PC-9 (cell line): ENCODE data around the gene ALKAL2. TPM values are rescaled to one million over a fixed set of nuclear protein-coding genes. Genes with fewer than 3 reads are reported as not detected.

Experiments
- BruUV-seq: library from RNA; stranded (reverse); fragments of 400-500 nt; replicated peaks from 2 replicates; lab custom pipeline; 2021; lab: Mats Ljungman, UMichigan
- CTCF ChIA-PET: fragments of 300-600 bp; sonication (Branson Sonifier 250); formaldehyde crosslinking; loops from one replicate; lab custom pipeline; 2022; ENCODE audit warnings: antibody characterized with exemption; lab: Charles Lee
- POLR2A ChIA-PET: fragments of 300-600 bp; sonication (Branson Sonifier 250); formaldehyde crosslinking; loops from one replicate; lab custom pipeline; 2022; ENCODE audit warnings: antibody characterized with exemption; ENCODE audit not compliant: unreplicated experiment; lab: Charles Lee
- DNase-seq, 2 experiments: peaks; one replicate each; pipeline versions ENCODE4 v3.0.0 to v3.0.0-alpha.2; 2015 to 2022; ENCODE audit warnings: mixed read lengths in 1 of 2
- H2AFZ ChIP-seq: fragments of 200-600 bp; sonication (generic); 2 replicates; pipeline ENCODE4 v1.8.1; 2017; ENCODE audit warnings: antibody characterized with exemption
- H3F3A ChIP-seq: fragments of 200-600 bp; sonication (generic); 2 replicates; pipeline ENCODE4 v1.8.1; 2017; ENCODE audit warnings: antibody characterized with exemption, mild to moderate bottlenecking, low read depth; ENCODE audit not compliant: insufficient read depth
- H3K27ac ChIP-seq: fragments of 200-600 bp; sonication (generic); 2 replicates; pipeline ENCODE4 v1.6.1; 2016; ENCODE audit warnings: mixed run types
- H3K27me3 ChIP-seq: fragments of 200-600 bp; sonication (generic); 2 replicates; pipeline ENCODE4 v1.6.1; 2016; ENCODE audit warnings: low read depth, mixed run types; ENCODE audit not compliant: insufficient read depth
- H3K36me3 ChIP-seq: fragments of 200-600 bp; sonication (generic); 2 replicates; pipeline ENCODE4 v1.6.1; 2016; ENCODE audit warnings: low read depth, mixed run types
- H3K4me1 ChIP-seq: fragments of 200-600 bp; sonication (generic); replicated peaks from 2 replicates; pipeline ENCODE4 v1.6.1; 2016; ENCODE audit warnings: mixed run types; ENCODE audit not compliant: insufficient read depth
- H3K4me2 ChIP-seq: fragments of 200-600 bp; sonication (generic); 2 replicates; pipeline ENCODE4 v1.6.1; 2017; ENCODE audit warnings: mixed run types
- H3K4me3 ChIP-seq: fragments of 200-600 bp; sonication (generic); 2 replicates; pipeline ENCODE4 v1.6.1; 2016; ENCODE audit warnings: mixed run types
- H3K79me2 ChIP-seq: fragments of 200-600 bp; sonication (generic); 2 replicates; pipeline ENCODE4 v1.6.1; 2017; ENCODE audit warnings: low read depth, mixed run types
- H3K9me2 ChIP-seq: fragments of 200-600 bp; sonication (generic); 2 replicates; pipeline ENCODE4 v1.8.1; 2017; ENCODE audit warnings: mild to moderate bottlenecking; ENCODE audit not compliant: insufficient read depth
- H3K9me3 ChIP-seq: fragments of 200-600 bp; sonication (generic); 2 replicates; pipeline ENCODE4 v1.8.1; 2016; ENCODE audit warnings: low read depth; ENCODE audit not compliant: insufficient read depth
- H4K20me1 ChIP-seq: fragments of 200-600 bp; sonication (generic); 2 replicates; pipeline ENCODE4 v1.8.1; 2017; ENCODE audit not compliant: insufficient read depth
- EZH2 ChIP-seq: fragments of 200-600 bp; sonication (generic); IDR thresholded peaks from 2 replicates; pipeline ENCODE4 v1.8.0; 2017; ENCODE audit warnings: antibody characterized with exemption, low read depth
- intact Hi-C: fragments of 100-400 bp; cut with micrococcal nuclease; formaldehyde crosslinking; loops from one replicate; pipeline ENCODE4 v1.10.0; 2022; ENCODE audit not compliant: unreplicated experiment
- total RNA-seq: library from RNA; stranded (reverse); gene quantifications from 2 replicates; pipeline ENCODE4 v1.2.3, GENCODE V29; 2021
- TF ChIP-seq, protein P1 (sequence below): fragments of 200-600 bp; sonication (generic); conservative IDR thresholded peaks from 2 replicates; pipeline ENCODE4 v1.6.1; 2017; ENCODE audit warnings: mixed run types, antibody characterized with exemption, mild to moderate bottlenecking, moderate library complexity

ALKAL2 gene
- total RNA-seq, 1 experiment from 2014 or later: not detected

GRCh38 chr2:236993-237539, 50.8 kb downstream of the ALKAL2 start:
- Histone ChIP-seq H3K4me3 (no peak overlapping the region), H3K36me3 (peaks cover 27% of the 10 kb centered on the region), H3K79me2 (no peaks in the 10 kb centered on the region), H3K4me1 (no peaks in the 10 kb centered on the region), H2AFZ (no peak overlapping the region), H3K27me3 (no peaks in the 10 kb centered on the region), H3K4me2 (no peak overlapping the region), H3K9me2 (no peaks in the 10 kb centered on the region), H3F3A (no peaks in the 10 kb centered on the region), H3K9me3 (peaks cover 3% of the 10 kb centered on the region; the same call in 1 of the 2 replicates), H3K27ac (no peak overlapping the region), H4K20me1 (no peaks in the 10 kb centered on the region; the same call in 1 of the 2 replicates)
- ChIA-PET CTCF (no interaction called here), POLR2A (no interaction called here)
- no TSS peak for BruUV-seq
- TF ChIP-seq, protein P1, sequence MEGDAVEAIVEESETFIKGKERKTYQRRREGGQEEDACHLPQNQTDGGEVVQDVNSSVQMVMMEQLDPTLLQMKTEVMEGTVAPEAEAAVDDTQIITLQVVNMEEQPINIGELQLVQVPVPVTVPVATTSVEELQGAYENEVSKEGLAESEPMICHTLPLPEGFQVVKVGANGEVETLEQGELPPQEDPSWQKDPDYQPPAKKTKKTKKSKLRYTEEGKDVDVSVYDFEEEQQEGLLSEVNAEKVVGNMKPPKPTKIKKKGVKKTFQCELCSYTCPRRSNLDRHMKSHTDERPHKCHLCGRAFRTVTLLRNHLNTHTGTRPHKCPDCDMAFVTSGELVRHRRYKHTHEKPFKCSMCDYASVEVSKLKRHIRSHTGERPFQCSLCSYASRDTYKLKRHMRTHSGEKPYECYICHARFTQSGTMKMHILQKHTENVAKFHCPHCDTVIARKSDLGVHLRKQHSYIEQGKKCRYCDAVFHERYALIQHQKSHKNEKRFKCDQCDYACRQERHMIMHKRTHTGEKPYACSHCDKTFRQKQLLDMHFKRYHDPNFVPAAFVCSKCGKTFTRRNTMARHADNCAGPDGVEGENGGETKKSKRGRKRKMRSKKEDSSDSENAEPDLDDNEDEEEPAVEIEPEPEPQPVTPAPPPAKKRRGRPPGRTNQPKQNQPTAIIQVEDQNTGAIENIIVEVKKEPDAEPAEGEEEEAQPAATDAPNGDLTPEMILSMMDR: no peak
- no peak for TF ChIP-seq EZH2
- intact Hi-C loops: no loop called here
- DNase-seq: no peak

- ChIA-PET CTCF (no interaction called here), POLR2A (interaction anchor here (0.6 kb wide), 1 partner anchor 18 kb away, joined by 3 read pairs; no protein-coding TSS in a partner anchor)
- no peak for DNase-seq
- no peaks in the 10 kb centered on the region for H3K4me1 ChIP-seq
- H3K79me2 ChIP-seq: no peaks in the 10 kb centered on the region
- BruUV-seq: no TSS peak
- H3K27me3 ChIP-seq: no peaks in the 10 kb centered on the region
- H4K20me1 ChIP-seq: no peaks in the 10 kb centered on the region
- peaks cover 3% of the 10 kb centered on the region; the same call in 1 of the 2 replicates for H3K9me3 ChIP-seq
- no peaks in the 10 kb centered on the region for H3K9me2 ChIP-seq
- TF ChIP-seq, protein P1: no peak
- no peak overlapping the region for H3K4me2 ChIP-seq
- peaks cover 22% of the 10 kb centered on the region for H3K36me3 ChIP-seq
- H3F3A ChIP-seq: no peaks in the 10 kb centered on the region
- H3K4me3 ChIP-seq: no peak overlapping the region
- intact Hi-C loops: no loop called here
- no peak overlapping the region for H2AFZ ChIP-seq
- no peak overlapping the region for H3K27ac ChIP-seq
Observed at GRCh38 chr2:234421-234820, 53.5 kb downstream of the ALKAL2 start.

- ChIA-PET POLR2A (no interaction called here), CTCF (no interaction called here)
- no peaks in the 10 kb centered on the region for H3K9me2 ChIP-seq
- intact Hi-C loops: no loop called here
- DNase-seq: no peak
- peaks cover 3% of the 10 kb centered on the region; the same call in 1 of the 2 replicates for H3K9me3 ChIP-seq
- no peak overlapping the region for H3K4me3 ChIP-seq
- no peaks in the 10 kb centered on the region for H3K4me1 ChIP-seq
- H2AFZ ChIP-seq: no peak overlapping the region
- no peaks in the 10 kb centered on the region for H3K79me2 ChIP-seq
- H3K27ac ChIP-seq: no peak overlapping the region
- peaks cover 22% of the 10 kb centered on the region for H3K36me3 ChIP-seq
- H3F3A ChIP-seq: no peaks in the 10 kb centered on the region
- no peaks in the 10 kb centered on the region for H3K27me3 ChIP-seq
- no peak overlapping the region for H3K4me2 ChIP-seq
- TF ChIP-seq, protein P1: no peak
- no peak for TF ChIP-seq EZH2
- BruUV-seq: no TSS peak
- no peaks in the 10 kb centered on the region for H4K20me1 ChIP-seq
Observed at GRCh38 chr2:233030-233429, 54.9 kb downstream of the ALKAL2 start.
